ENCODE results near the gene ERP27. TPM values are rescaled to one million over a fixed set of nuclear protein-coding genes. Genes with fewer than 3 reads are reported as not detected.

Gene ERP27
- total RNA-seq, 4 donors from 2014 or later: 0.47 to 3.5 (median 1.6) TPM

DNA sequence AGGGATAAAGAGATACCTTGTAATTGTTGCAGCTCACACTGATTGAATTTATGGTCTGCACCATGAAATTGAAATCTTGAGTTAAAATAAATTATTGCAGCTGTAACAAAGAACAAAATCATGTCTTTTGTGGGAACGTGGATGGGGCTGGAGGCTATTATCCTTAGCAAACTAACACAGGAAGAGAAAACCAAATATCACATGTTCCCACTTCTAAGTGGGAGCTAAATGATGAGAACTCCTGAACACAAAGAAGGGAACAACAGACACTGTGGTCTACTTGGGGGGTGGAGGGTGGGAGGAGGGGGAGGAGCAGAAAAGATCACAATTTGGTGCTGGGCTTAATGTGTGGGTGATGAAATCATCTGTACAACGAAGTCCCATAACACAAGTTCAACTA, 22.6 kb downstream of the ERP27 start:
- intact Hi-C loops (cut with DNase I; ENCODE audit: low total_unique reads): no loop called here
- no peak overlapping the region for H3K4me3 ChIP-seq (ENCODE audit: low read depth, poor library complexity, severe bottlenecking)
- TF ChIP-seq, protein P1, sequence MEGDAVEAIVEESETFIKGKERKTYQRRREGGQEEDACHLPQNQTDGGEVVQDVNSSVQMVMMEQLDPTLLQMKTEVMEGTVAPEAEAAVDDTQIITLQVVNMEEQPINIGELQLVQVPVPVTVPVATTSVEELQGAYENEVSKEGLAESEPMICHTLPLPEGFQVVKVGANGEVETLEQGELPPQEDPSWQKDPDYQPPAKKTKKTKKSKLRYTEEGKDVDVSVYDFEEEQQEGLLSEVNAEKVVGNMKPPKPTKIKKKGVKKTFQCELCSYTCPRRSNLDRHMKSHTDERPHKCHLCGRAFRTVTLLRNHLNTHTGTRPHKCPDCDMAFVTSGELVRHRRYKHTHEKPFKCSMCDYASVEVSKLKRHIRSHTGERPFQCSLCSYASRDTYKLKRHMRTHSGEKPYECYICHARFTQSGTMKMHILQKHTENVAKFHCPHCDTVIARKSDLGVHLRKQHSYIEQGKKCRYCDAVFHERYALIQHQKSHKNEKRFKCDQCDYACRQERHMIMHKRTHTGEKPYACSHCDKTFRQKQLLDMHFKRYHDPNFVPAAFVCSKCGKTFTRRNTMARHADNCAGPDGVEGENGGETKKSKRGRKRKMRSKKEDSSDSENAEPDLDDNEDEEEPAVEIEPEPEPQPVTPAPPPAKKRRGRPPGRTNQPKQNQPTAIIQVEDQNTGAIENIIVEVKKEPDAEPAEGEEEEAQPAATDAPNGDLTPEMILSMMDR (IDR thresholded peaks at IDR 0.05): no peak
- TF ChIP-seq POLR2A (IDR thresholded peaks at IDR 0.05): no peak
- WGBS, 2 donors: 60 to 63% methylated on average over 2 of the region's 2 CpGs
- DNase-seq (ENCODE audit: low spot score in 2 of 2): no peak

DNA sequence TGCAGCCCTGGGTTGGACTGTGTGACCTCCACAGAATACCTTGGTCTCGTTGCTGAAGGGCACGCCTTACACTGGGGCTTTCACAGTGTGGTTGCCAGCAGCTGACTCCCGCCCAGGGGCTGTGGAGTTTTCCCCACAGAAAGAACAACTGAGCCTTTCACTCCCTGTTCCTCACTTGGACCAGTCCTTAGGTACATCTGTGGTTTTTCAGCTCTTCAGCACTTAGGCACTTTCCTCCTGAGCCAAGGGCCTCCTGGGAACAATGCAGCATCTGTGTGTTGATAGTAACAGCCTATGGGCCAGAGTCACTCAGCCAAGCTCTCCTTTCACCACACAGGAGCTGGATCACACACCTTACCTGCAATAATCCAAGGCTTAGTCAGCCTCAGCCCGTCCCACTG, 25.0 kb downstream of the ERP27 start:
- H3K4me3 ChIP-seq (ENCODE audit: low read depth, poor library complexity, severe bottlenecking): no peak overlapping the region
- WGBS, 2 donors: 46 to 54% methylated on average over 4 of the region's 4 CpGs
- intact Hi-C loops (cut with DNase I; ENCODE audit: low total_unique reads): no loop called here
- TF ChIP-seq POLR2A (IDR thresholded peaks at IDR 0.05): no peak
- TF ChIP-seq, protein P1 (IDR thresholded peaks at IDR 0.05): no peak
- DNase-seq (ENCODE audit: low spot score in 2 of 2): peak in 1 of 2 donors; percentile 65

DNA sequence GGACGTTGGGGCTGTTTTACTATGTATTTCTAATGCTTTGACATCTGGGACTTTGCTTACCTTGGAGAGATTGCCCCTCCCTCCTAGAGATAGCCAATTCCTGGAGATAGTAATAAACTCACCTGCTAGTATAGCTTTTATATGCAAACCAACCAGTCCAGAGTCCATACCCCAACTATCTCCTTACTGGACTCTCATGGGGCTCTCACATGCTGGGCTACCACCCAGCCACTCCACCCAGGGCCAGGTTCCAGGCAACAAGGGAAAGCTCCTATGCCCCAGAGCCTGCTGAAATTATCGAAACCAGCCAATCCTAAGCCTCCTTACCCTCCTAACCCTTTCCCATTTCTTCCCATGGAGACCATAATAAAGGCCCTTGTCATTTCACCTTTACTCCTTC, 27.2 kb downstream of the ERP27 start:
- TF ChIP-seq, protein P1 (IDR thresholded peaks at IDR 0.05): no peak
- no peak for TF ChIP-seq POLR2A (IDR thresholded peaks at IDR 0.05)
- DNase-seq (ENCODE audit: low spot score in 2 of 2): no peak
- intact Hi-C loops (cut with DNase I; ENCODE audit: low total_unique reads): no loop called here
- no peak overlapping the region for H3K4me3 ChIP-seq (ENCODE audit: low read depth, poor library complexity, severe bottlenecking)
- 41 to 65% methylated on average over 2 of the region's 2 CpGs for WGBS, 2 donors

DNA sequence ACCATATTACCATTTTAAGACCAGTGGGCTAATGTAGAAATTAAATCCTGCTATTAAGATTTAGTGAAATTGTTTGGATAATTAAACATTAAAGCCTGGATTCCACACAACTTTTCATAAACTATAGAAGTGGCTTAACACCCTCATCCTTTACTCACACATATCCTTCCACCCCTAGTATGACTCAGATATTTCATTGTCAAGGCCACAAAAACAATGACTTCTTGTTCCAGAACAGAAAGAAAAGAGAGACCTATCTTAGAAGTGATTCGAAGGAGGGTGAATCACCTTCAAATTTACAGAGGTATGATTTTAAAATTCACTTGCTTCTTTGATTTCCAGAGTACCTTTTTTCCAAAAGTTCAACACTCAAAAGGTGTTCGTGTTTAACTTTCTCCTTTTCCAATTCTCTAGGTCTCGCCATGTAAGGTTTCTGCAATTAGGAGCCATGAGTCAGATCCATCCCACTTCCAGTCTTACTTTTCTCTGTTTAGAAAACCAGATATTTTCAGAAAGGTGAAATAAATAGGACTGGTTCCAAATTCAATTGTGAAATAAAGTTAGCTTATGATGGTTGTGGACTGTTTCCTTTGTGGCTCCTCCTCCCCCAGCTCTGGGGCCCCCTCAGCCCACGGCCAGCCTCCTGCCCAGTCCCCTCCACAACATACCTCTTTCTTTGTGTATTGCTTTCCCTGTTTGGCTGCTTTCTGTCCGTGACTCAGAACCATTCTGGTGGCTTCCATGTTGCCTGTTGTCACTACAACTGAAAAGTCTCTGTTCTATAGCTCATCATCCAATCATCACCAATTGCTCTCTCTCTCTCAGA, 28.0 kb downstream of the ERP27 start:
- no peak overlapping the region for H3K4me3 ChIP-seq (ENCODE audit: low read depth, poor library complexity, severe bottlenecking)
- TF ChIP-seq, protein P1 (IDR thresholded peaks at IDR 0.05): no peak
- no peak for TF ChIP-seq POLR2A (IDR thresholded peaks at IDR 0.05)
- WGBS, 2 donors: 77 to 78% methylated on average over 5 of the region's 5 CpGs
- no peak for DNase-seq (ENCODE audit: low spot score in 2 of 2)
- intact Hi-C loops (cut with DNase I; ENCODE audit: low total_unique reads): no loop called here

DNA sequence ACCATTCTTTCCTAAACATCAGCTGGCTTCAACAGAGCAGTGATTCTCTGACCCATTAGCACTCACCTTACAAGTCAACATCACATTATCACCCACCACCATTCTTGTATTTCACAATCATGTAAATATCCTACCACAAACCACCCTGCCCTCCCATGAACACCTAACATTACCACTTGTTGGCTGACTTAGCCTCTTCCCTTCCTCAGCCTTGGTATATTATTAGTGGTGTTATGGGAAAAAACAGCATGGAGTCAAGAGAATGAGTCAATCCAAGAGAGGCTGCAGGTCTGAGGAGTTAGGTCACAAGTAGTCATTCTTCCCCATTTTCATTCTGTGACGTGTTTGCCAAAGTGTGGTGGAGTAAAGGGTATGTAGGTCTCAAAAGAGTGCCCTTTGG, 30.4 kb downstream of the ERP27 start:
- 91 to 100% methylated on average over 1 of the region's 1 CpG for WGBS, 2 donors
- TF ChIP-seq, protein P1 (IDR thresholded peaks at IDR 0.05): no peak
- TF ChIP-seq POLR2A (IDR thresholded peaks at IDR 0.05): no peak
- H3K4me3 ChIP-seq (ENCODE audit: low read depth, poor library complexity, severe bottlenecking): no peak overlapping the region
- no peak for DNase-seq (ENCODE audit: low spot score in 2 of 2)
- intact Hi-C loops (cut with DNase I; ENCODE audit: low total_unique reads): no loop called here

DNA sequence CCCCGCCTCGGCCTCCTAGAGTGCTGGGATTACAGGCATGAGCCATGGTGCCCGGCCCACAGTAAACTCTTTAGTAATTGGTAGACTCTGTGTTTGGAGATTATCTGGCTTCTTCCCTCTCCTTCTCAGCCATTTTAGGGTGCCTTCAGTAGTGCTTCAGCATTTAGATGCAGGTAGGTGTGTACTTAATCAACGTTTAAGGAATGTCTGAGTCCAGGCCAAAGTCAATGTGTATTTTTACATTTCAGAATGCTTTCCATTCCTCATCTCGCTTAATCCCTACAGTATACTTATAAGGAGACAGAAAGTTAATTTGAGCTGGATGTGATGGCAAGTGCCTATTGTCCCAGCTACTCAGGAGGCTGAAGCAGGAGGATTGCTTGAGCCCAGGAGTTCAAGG, 32.2 kb downstream of the ERP27 start:
- intact Hi-C loops (cut with DNase I; ENCODE audit: low total_unique reads): no loop called here
- WGBS, 2 donors: 78 to 84% methylated on average over 5 of the region's 5 CpGs
- no peak overlapping the region for H3K4me3 ChIP-seq (ENCODE audit: low read depth, poor library complexity, severe bottlenecking)
- DNase-seq (ENCODE audit: low spot score in 2 of 2): no peak
- TF ChIP-seq, protein P1 (IDR thresholded peaks at IDR 0.05): no peak
- TF ChIP-seq POLR2A (IDR thresholded peaks at IDR 0.05): no peak
